ENCODE measurements around the gene TBC1D30.
"Not testable (repeated sequence)": the region's sequence is repeated elsewhere in the genome, so short reads cannot be mapped to it uniquely, and the experiment has no call there.

The TBC1D30 gene

DNA sequence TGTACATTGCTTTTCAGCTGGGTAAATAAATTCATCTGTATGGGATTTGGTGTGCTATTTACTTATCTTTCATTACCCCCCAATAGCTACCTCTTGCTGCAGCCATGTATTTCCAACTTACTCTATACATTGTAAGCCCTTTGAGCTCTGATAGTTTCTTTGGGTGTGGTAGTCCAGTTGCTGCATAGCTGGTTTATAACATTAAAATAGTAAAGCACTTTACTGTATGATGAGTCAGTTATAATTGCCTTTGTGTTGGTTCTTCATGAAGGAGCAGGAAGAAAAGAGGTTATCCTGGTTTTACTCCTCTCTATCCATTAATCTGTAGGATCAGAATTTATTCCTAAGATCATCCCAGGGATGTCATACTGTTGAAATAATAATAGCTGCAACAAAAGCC lies 15.7 kb downstream of the TBC1D30 start:
- H3K4me3 ChIP-seq (ENCODE audit: low read length), result no peak overlapping the region
- no peak for DNase-seq (ENCODE audit: low read depth, low spot score)

DNA sequence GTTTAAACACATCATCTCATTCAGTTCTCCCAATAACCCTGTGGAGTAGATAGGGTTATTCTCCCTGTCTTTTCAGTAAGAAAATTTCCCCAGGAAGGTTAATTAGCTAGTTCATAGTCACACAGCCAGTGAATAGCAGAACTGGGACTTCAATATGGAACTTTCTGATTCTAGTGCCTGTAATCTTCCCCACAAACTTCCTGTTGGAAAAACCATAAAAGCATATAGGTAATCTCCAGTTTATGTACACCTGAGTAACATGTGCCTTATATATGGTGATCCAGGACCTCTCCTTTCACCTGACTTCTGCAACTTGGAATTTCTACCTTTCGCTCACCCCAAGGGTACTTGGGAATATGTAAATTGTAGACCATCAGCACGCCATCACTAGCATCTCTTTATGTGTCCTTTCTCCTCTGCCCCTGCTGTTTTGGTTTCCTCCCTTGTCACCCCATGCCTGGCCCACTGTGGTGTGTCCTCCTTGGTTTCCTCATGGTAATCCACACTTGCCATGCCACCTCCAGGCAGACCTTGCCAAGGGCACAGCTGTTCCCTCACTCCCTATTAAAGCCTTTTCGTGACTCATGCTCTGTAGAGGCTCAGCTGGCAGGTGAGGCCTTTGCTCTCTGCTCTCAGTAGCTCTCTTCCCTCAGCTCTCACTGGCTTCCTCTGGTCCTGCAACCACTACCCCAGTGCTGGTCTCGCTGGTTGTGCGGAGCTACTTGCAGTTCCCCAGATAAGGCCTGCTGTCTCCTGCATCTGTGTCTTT lies 16.7 kb downstream of the TBC1D30 start:
- no peak overlapping the region for H3K4me3 ChIP-seq (ENCODE audit: low read length)
- DNase-seq (ENCODE audit: low read depth, low spot score), result no peak

DNA sequence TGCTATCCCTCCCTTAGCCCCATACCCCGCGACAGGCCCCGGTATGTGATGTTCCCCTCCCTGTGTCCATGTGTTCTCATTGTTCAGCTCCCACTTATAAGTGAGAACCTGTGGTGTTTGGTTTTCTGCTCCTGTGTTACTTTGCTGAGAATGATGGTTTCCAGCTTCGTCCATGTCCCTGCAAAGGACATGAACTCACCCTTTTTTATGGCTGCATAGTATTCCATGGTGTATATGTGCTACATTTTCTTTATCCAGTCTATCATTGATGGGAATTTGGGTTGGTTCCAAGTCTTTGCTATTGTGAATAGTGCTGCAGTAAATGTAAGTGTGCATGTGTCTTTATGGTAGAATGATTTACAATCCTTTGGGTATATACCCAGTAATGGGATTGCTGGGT lies 24.0 kb downstream of the TBC1D30 start:
- H3K4me3 ChIP-seq (ENCODE audit: low read length); DNase-seq (ENCODE audit: low read depth, low spot score): not testable (repeated sequence)

DNA sequence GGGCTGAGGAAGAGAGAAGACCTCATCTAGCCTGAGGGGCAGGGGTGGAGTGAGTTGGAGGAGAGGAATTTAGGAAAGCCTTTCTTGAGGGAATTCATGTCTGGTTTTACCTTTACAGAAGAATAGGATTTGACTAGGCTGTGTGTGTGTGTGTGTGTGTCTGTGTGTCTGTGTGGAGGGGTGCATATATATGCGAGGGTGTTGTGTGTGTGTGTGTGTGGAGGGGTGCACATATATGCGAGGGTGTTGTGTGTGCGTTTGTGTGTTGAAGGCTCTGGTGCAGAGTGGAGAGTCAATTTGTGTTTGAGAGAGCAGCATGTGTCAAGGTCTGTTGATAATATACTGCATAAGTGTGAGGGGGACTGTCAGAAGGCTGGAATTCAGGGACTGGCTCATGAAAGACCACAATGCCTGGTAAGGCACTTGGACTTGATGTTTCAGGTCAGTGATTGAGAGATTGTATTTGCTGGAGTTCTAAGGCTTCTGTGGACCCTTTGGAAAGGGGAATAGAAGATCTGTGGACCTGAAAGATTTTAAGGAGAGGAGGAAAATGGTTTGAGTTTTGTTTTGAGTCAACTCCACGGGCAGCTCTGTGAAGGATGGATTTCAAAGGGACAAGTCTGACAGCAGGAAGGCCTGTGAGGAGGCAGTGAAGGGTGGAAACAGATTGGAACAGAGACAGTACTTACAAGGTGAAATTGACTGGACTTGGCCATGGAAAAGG lies 34.6 kb downstream of the TBC1D30 start:
- H3K4me3 ChIP-seq (ENCODE audit: low read length), result no peak overlapping the region
- no peak for DNase-seq (ENCODE audit: low read depth, low spot score)

DNA sequence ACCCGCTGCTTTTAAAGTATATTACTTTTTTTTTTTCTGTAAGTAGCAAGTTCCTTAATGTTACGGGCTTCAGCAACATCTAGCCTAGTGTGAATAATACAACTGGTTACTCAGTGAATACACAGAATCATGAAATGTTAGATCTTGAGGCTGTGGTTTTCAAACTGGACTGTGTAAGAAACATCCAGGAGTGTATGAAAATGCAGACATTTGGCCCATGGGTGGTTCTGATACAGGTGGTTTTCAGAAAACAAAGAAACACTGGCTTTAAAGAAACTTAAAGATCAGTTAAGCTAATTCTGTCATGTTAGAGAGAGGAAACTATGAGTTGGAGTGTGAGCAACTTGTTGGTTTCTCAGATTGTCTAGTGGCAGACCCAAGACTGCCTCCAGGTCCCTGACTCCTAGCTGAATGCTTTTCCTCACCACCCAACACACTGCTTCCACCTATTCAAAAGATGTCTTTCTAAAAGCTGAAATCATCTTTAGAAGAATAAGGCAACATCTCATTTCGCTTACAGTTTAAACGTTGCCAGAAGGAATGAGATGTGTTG lies 36.1 kb downstream of the TBC1D30 start:
- no peak for DNase-seq (ENCODE audit: low read depth, low spot score)
- H3K4me3 ChIP-seq (ENCODE audit: low read length), result no peak overlapping the region

DNA sequence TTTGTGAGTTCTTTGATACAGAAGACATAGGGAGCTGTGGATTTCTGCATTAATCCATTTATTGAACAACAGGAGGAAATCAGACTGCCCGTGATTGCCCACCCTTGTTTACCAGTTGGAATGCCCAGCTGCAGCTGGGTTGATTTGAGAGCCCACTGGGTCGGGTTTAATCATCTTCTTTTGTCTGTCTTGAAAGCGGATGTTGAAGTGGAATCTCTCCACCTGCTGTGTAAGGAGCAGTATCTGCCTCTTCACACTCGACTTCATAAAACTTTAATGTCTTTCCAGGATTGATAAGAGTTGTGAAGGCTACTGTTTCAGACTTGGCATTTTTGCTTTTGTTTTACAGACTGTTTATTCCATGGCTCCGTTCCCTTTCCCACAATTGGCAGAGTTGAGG lies 39.9 kb downstream of the TBC1D30 start:
- no peak for DNase-seq (ENCODE audit: low read depth, low spot score)
- no peak overlapping the region for H3K4me3 ChIP-seq (ENCODE audit: low read length)

DNA sequence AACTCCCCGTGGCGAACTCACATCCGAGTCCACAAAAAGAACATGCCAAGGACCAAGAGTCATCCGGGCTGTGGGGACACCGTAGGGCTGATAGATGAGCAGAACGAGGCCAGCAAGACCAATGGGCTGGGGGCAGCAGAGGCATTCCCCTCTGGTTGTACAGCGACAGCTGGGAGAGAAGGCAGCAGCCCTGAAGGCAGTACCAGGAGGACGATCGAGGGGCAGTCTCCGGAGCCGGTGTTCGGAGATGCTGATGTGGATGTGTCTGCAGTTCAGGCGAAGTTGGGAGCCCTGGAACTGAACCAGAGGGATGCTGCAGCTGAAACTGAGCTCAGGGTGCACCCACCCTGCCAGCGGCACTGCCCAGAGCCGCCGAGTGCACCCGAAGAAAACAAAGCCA lies 50.7 kb downstream of the TBC1D30 start:
- no peak for DNase-seq (ENCODE audit: low read depth, low spot score)
- no peak overlapping the region for H3K4me3 ChIP-seq (ENCODE audit: low read length)

DNA sequence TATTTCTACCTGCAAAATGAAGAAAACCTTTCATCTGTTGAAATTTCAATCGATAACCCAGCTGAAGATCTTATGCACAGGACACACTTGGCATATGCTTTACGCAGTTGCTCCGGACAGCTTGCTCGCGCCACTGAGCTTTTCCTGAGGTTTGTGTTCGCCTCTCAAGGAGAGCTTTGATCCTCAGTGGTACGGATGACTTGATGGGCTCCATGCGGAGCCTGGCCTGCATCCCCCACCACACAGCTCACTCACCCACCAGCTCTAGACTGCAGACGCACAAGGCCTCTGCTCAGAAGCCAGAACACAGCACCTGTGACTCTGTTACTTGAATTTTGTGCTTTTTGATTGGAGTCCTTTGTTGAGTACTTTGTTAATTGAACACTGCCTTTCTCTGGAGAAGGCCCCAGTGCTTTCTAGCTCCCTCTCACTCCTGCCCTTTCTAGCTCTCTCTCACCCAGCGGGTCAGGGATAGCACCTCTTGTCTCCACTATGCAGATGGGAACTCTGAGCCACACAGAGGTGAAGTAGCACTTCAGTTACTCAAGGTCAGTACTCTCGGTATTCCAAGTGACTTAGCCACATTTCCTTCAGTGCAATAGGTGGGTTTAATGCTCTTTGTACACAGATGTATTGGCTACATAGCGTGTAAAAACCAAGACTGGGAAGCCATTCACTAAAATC lies 52.1 kb downstream of the TBC1D30 start:
- no peak for DNase-seq (ENCODE audit: low read depth, low spot score)
- no peak overlapping the region for H3K4me3 ChIP-seq (ENCODE audit: low read length)

DNA sequence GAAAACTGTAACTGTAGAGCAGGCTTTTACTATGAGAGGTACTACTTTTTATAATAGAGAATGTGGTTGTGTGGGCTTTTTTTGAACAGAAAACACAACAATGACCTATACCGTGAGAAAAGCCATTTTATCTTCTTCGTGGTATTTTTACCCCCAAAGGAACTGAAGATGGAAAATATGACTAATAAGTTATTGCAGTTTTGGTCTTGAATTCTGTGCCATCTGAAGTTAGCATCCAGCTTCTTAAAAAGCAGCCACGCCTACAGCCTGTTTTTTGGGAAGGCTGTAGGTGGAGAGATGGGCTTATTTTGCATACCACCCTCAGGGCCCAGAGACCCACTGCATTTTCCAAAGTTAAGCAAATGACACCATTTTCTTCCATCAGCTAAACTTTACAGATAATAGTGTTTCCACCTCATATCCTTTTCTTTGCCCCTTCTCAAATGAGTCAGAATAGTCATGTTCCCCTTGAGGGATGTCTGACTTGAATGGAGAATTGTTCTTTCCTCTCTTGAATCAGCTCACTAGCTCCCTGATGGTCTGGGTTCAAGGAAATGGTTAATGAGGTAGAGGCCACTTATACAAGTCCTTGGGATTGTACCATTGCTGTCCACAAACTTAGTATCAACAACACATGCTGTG lies 53.0 kb downstream of the TBC1D30 start:
- DNase-seq (ENCODE audit: low read depth, low spot score), result no peak
- H3K4me3 ChIP-seq (ENCODE audit: low read length), result no peak overlapping the region

DNA sequence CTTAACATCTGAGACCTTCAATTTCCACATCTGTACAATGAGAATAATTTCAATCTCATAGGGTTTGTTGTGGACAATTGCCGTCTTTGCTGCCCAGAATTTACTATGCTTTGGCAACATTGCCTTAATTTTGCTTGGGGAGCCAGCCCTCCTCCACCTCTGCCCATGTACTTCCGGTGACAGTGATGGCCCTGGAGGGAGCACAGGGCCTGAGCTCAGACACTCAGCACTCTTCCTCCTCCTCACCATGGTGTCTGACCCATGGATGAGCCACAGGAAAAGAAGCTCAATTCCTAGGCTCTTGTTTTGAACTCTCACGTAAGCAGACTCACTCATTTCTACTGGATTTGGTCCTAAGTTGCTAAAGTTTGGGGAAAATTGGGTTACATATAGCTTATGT lies 58.2 kb downstream of the TBC1D30 start:
- no peak overlapping the region for H3K4me3 ChIP-seq (ENCODE audit: low read length)
- DNase-seq (ENCODE audit: low read depth, low spot score), result no peak

DNA sequence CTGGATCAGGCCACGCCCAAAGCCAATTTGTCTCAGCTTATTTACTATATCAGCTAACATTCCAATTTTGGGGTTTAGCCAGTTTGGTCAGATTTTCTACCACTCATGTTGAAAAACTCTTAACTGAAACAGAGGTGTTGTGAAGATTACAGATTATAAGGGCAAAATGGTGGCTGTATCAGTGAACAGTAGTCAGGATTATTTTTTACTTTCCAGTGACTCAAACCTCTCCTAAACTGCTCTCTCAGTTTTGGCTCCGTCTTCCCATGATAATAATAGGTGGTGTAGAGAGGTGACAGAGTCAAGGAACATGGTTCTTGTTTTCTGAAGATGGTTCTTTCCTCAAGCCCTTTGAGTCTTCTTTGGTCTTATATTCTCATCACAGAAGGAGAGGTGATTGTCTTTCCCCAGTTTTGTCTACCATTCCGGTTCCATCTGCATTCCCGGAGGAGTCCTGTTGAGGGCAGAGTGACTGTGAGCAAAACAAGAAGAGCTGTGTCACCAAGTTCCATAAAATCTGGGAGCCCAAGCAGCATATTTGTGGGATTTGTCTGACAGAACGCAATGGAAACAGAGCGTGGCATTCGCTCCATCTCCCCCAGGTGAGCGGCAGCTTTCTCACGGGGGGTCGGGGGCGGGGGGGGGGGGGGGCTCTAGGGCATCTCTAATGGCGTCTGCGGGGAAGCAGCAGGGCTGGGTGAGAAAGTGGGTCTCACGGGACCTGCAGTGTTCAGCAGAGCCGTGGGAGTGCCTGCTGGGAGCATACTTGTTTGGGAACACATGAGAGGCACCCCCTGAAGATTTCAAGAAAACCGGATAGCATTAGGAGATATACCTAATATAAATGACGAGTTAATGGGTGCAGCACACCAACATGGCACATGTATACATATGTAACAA lies 59.1 kb downstream of the TBC1D30 start:
- DNase-seq (ENCODE audit: low read depth, low spot score), result no peak
- H3K4me3 ChIP-seq (ENCODE audit: low read length), result no peak overlapping the region

DNA sequence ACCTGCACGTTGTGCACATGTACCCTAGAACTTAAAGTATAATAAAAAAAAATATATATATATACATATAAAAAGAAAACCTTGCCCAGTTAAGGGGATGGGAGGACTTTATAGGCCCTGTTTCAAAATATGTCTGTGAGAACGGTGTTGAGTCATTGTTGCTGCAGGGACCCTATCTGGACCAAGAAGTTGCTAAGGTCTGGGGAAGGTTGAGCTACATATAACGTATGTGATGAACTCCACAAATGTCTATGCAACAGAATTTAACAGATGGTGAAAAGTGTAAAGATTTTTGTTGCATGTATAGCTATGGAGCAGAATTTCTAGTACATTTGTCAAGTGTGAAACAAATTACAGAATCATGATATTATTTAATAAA lies 59.7 kb downstream of the TBC1D30 start:
- no peak overlapping the region for H3K4me3 ChIP-seq (ENCODE audit: low read length)
- DNase-seq (ENCODE audit: low read depth, low spot score), result no peak

DNA sequence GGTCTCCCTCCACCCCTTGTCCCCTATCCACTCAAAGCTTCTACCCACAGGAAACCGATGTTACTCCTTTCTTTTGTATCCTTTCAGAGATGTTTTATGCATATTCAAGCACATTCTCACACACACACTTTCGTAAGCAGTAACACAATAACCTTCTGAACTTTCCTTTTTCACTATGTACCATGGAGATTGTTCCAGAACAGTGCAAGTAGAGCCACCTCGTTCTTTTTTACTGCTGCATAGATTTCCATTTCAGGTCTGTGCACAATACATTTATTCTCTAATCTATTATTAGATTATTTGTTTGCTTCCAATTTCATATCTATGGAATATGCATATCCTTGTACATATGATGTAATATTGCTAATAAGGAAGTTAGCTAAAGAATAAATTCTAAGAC lies 60.3 kb downstream of the TBC1D30 start:
- no peak for DNase-seq (ENCODE audit: low read depth, low spot score)
- no peak overlapping the region for H3K4me3 ChIP-seq (ENCODE audit: low read length)

DNA sequence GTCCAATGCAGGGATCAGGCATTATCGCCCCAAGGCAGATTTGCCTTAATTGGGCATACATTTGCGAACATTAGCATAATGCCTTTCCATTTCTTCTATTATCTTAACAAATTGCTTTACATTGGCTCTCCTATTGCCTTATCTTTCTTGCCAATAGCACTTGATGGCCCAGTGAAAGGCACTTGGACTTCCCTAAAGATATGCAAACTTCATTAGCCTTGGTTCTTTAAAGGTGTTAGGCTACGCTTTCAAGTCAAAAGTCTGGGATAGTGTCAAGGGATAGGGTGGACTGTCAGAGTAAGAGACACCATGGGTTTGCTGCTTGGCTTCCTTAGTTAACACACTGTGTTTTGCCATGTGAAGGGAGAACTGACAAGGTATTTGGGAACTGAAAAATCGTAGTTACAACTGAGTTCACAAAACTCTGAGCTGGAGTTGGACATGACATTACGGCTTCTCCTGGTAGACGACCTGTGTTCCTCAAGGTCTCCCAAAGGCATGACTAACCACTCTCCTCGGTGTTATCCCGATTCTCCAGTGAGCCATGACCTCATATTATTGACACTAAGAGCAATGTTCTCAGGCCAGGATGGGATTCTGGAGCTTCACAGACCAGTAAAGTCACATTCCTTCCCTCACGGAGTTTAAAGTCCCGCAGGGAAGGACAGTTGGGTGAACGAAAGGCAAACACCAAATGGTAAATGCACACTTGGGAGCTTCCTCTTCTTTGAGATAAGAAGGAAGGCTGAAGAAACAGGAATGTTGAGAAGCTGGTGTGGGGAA lies 65.2 kb downstream of the TBC1D30 start:
- no peak for DNase-seq (ENCODE audit: low read depth, low spot score)

DNA sequence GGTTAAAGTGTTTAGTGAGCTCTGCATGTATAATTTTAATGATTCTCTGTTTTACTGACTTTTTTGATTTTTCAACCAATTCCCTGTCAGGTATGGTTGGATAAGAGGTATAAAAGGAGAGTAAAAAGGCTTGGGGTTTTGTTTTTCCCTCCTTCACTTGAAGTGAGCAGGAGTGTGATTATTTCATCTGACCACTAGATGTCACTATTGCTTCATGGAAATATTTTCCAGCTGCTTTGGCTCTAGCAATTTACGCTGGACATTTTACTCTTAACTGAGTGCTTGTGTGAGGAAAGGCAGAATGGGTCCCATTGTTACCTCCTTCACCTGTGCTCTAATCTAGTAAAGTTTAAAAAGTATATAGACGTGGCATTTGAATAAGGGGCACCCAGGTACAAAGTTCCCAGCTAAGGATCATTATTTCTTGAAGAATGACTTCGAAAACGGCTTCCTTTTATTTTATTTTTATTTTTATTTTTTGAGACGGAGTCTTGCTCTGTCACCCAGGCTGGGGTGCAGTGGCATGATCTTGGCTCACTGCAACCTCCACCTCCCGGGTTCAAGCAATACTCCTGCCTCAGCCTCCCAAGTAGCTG lies 66.5 kb downstream of the TBC1D30 start:
- DNase-seq (ENCODE audit: low read depth, low spot score), result peak; percentile 50

More for the DNA sequence above, 65.2 kb downstream of the TBC1D30 start:
- H3K4me3 ChIP-seq (ENCODE audit: low read length), result no peak overlapping the region

DNA sequence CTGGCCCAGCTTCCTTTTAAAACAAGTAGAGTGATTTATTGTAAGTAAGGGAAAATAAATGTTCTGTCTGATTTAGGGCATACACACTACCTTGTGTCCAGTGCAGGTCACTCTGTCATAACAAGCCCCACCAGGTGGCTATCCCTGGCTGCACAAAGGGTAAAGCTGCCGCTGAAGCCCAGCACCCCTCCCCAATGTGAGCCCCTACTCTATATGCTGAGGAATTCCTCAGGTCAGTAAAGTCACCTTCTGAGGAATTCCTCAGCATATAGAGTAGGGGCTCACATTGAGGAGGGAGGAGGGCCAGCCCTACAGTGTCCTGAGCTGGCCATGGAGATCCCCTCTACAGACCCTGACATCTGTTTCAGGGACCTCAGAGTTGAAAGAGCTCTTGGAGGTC lies 67.2 kb downstream of the TBC1D30 start:
- DNase-seq (ENCODE audit: low read depth, low spot score), result no peak
- no peak overlapping the region for H3K4me3 ChIP-seq (ENCODE audit: low read length)

More for the DNA sequence above, 66.5 kb downstream of the TBC1D30 start:
- H3K4me3 ChIP-seq (ENCODE audit: low read length), result no peak overlapping the region

DNA sequence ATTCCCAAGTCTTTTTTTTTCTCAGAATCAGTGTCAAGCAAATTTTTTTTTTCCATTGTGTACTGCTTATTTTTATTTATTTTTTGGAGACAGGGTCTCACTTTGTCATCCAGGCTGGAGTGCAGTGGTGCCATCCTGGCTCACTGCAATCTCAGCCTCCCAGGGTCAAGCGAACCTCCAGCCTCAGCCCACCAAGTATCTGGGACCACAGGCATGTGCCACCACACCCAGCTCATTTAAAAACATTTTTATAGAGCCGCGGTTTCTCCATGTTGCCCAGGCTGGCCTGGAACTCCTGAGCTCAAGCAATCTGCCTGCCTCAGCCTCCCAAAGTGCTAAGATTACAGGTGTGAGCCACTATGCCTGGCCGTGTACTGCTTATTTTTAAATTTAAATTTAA lies 68.1 kb downstream of the TBC1D30 start:
- no peak for DNase-seq (ENCODE audit: low read depth, low spot score)
- no peak overlapping the region for H3K4me3 ChIP-seq (ENCODE audit: low read length)

Measured in Jurkat, Clone E6-1 (cell line).